ENCODE results near the gene BABAM2.

GRCh38 chr2:27992787-27993401 lies 102.4 kb downstream of the BABAM2 start:
- TF ChIP-seq CTCF (IDR thresholded peaks at IDR 0.05; ENCODE audit: low read length): no peak
- no peak for TF ChIP-seq EZH2phosphoT487 (IDR thresholded peaks at IDR 0.05; ENCODE audit: low read length)
- TF ChIP-seq EZH2 (optimal IDR thresholded peaks at IDR 0.05; ENCODE audit: low read depth, low read length): no peak
